Osteoblast (primary cell): ENCODE data around the gene UVSSA. TPM values are rescaled to one million over a fixed set of nuclear protein-coding genes. Genes with fewer than 3 reads are reported as not detected.

ENCODE experiments used
- DNase-seq: peaks from one replicate; pipeline ENCODE4 v3.0.0; 2011; ENCODE audit warnings: low spot score, mixed read lengths; ENCODE audit not compliant: insufficient read length; ENCODE audit errors: missing footprints
- H2AFZ ChIP-seq: 2 replicates; pipeline ENCODE4 v1.6.0; 2011; ENCODE audit warnings: mild to moderate bottlenecking, low read length
- H3K27ac ChIP-seq: 2 replicates; pipeline ENCODE4 v1.5.1; 2011; ENCODE audit warnings: mild to moderate bottlenecking, low read depth, low read length, moderate library complexity
- H3K27me3 ChIP-seq: 2 replicates; pipeline ENCODE4 v1.6.0; 2012; ENCODE audit warnings: mild to moderate bottlenecking, control low read depth, inconsistent platforms, low read length, moderate library complexity; ENCODE audit not compliant: insufficient read depth
- H3K36me3 ChIP-seq: 2 replicates; pipeline ENCODE4 v1.5.1; 2011; ENCODE audit warnings: mild to moderate bottlenecking, low read length, control low read depth, moderate library complexity; ENCODE audit not compliant: insufficient read depth
- H3K4me1 ChIP-seq: 2 replicates; pipeline ENCODE4 v1.5.1; 2011; ENCODE audit warnings: mild to moderate bottlenecking, low read length, control low read depth, moderate library complexity; ENCODE audit not compliant: insufficient read depth
- H3K4me2 ChIP-seq: 2 replicates; pipeline ENCODE4 v1.6.0; 2011; ENCODE audit warnings: mild to moderate bottlenecking, low read length; ENCODE audit not compliant: insufficient read depth
- H3K4me3 ChIP-seq: fragments of 200-600 bp; sonication (generic); 3 replicates; pipeline ENCODE4 v1.5.1; 2012; ENCODE audit warnings: mild to moderate bottlenecking, low read length, inconsistent platforms; ENCODE audit not compliant: insufficient read depth
- H3K79me2 ChIP-seq: 2 replicates; pipeline ENCODE4 v1.6.0; 2012; ENCODE audit warnings: mild to moderate bottlenecking, low read length, control low read depth, inconsistent platforms; ENCODE audit not compliant: insufficient read depth
- H3K9me3 ChIP-seq: 2 replicates; pipeline ENCODE4 v1.5.1; 2011; ENCODE audit warnings: low read depth, low read length, control low read depth
- H4K20me1 ChIP-seq: 2 replicates; pipeline ENCODE4 v1.6.0; 2012; ENCODE audit warnings: mild to moderate bottlenecking, low read length, control low read depth; ENCODE audit not compliant: insufficient read depth
- CTCF ChIP-seq: IDR thresholded peaks from 2 replicates; pipeline ENCODE4 v1.5.1; 2011; ENCODE audit warnings: mild to moderate bottlenecking, low read depth, low read length, moderate library complexity; ENCODE audit errors: extremely low read depth
- total RNA-seq: library from RNA; depleted of rRNA; stranded (reverse); fragments of >200 nt; gene quantifications from 2 replicates; pipeline ENCODE4 v1.2.3, GENCODE V29; 2012

The UVSSA gene
- total RNA-seq, 1 donor = 14.8 TPM

- no peak for DNase-seq
- H3K79me2 ChIP-seq = peaks cover 46% of the 10 kb centered on the region
- peaks cover 28% of the 10 kb centered on the region for H4K20me1 ChIP-seq
- no peak for TF ChIP-seq CTCF
- H3K27ac ChIP-seq = peak overlapping the region; percentile 85
- no peak overlapping the region for H3K4me3 ChIP-seq
- H2AFZ ChIP-seq = no peak overlapping the region
- peaks cover 47% of the 10 kb centered on the region for H3K36me3 ChIP-seq
- H3K4me2 ChIP-seq = no peak overlapping the region
- peaks cover 8% of the 10 kb centered on the region for H3K4me1 ChIP-seq
- H3K9me3 ChIP-seq = peaks cover 9% of the 10 kb centered on the region
- H3K27me3 ChIP-seq = no peaks in the 10 kb centered on the region
Observed at GRCh38 chr4:1325176-1325480, 21.9 kb upstream of the UVSSA start.

DNA sequence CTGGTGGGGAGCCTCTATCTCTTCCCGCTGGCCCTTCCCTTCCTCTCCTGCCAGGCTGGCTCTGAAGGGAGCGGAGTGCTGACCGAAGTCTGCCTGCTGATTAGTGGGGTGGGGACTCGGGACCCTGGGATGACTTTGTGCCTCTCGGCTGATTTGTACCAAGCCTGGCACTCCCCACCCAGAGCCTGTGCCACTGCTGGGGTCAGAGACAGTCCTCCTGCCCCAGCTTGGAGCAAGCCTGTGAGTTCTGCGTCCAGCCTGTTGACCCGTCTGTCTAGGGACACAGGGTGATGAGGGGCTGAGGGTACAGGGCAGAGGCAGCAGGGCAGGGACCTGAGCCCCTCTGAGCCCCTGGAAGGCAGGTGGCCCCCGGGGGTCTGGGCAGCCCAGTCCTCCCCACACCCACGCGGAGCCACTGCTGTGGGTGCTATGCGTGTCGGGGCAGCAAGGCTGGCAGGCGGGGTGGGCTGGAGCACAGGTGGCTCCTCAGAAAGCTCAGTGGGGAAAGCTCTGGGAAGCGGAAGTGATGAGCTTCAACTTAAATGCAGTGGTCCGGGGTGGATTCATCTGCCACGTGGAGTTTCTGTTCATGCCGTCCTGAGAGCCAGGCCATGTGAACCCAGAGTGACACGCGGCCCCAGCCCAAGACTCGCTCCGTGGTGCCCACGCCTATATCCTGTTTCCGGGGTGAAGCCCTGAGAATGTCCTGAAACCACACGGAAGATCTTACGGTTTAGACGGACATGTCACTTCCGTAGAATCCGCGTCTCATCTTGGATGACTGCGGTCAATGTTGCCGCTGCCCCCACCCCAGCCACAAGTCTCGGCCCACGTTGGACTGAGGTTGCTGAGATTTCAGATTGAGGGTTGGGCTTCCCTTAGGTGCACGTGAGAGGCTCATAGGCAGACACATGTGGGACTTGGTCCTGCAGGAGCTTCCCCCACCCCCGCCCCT is 21.1 kb upstream of the UVSSA start:
- peaks cover 8% of the 10 kb centered on the region for H3K4me1 ChIP-seq
- H3K27ac ChIP-seq = peak overlapping the region; percentile 85
- peaks cover 52% of the 10 kb centered on the region for H3K79me2 ChIP-seq
- no peak for TF ChIP-seq CTCF
- peaks cover 34% of the 10 kb centered on the region for H4K20me1 ChIP-seq
- H3K27me3 ChIP-seq = no peaks in the 10 kb centered on the region
- peaks cover 52% of the 10 kb centered on the region for H3K36me3 ChIP-seq
- H3K4me3 ChIP-seq = no peak overlapping the region
- H3K4me2 ChIP-seq = no peak overlapping the region
- DNase-seq = peak; percentile 68
- no peak overlapping the region for H2AFZ ChIP-seq
- H3K9me3 ChIP-seq = peaks cover 9% of the 10 kb centered on the region

DNA sequence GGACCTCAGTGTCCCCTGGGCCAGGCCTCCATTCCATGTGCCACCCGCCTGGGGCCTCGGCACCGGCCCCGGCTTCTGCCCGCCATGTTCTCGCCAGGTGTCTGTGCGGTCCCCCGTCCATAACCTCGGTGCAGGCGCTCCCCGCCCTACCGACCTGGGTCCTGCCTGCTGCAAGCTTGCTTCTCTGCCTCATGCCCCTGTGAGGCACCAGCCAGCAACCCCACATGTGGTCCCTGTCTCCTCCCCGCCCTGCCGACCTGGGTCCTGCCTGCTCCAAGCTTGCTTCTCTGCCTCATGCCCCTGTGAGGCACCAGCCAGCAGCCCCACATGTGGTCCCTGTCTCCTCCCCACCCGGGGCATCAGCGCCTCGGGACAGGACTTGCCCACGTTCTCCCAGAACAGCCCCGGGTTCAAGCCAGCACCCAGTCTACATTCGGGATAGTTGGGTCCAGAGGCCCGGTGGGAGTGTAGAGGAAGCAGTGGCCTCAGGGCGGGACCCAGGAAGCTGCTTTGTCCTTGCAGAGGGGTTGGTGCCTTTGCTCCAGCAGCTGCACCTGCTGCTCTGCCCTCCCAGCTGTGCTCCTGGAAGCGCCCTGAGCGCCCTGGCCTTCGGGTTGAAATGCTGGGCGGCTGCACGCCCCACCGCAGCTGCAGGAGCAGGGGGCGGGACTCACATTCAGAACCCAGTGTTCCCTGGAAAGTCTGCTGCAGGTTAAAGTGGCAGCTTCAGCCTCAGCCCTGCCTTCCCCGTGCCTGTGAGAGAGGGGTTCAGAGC is 20.1 kb upstream of the UVSSA start:
- peaks cover 37% of the 10 kb centered on the region for H4K20me1 ChIP-seq
- H3K79me2 ChIP-seq = peaks cover 53% of the 10 kb centered on the region
- no peak overlapping the region for H3K4me3 ChIP-seq
- peaks cover 8% of the 10 kb centered on the region for H3K4me1 ChIP-seq
- peaks cover 51% of the 10 kb centered on the region for H3K36me3 ChIP-seq
- no peak for TF ChIP-seq CTCF
- H2AFZ ChIP-seq = no peak overlapping the region
- peak; percentile 66 for DNase-seq
- no peaks in the 10 kb centered on the region for H3K27me3 ChIP-seq
- H3K4me2 ChIP-seq = no peak overlapping the region
- no peak overlapping the region for H3K27ac ChIP-seq
- H3K9me3 ChIP-seq = peaks cover 9% of the 10 kb centered on the region
